Endometrial microvascular endothelial cells (primary cell): ENCODE data around the gene MMP21. TPM values are rescaled to one million over a fixed set of nuclear protein-coding genes. Genes with fewer than 3 reads are reported as not detected.

Experiments used
- in situ Hi-C: cut with HindIII; loops from 2 replicates; pipeline ENCODE4 v1.10.0; 2017; ENCODE audit warnings: low sequenced_read_pairs, low pct_unique_long_range_greater_than_20kb; ENCODE audit errors: inconsistent ontology term
- total RNA-seq: library from RNA; depleted of rRNA; stranded (reverse); fragments of >200 nt; gene quantifications from one replicate; pipeline ENCODE4 v1.2.3, GENCODE V29; 2015; ENCODE audit errors: inconsistent ontology term

The MMP21 gene
- total RNA-seq, 1 donor from 2014 or later, result not detected

DNA sequence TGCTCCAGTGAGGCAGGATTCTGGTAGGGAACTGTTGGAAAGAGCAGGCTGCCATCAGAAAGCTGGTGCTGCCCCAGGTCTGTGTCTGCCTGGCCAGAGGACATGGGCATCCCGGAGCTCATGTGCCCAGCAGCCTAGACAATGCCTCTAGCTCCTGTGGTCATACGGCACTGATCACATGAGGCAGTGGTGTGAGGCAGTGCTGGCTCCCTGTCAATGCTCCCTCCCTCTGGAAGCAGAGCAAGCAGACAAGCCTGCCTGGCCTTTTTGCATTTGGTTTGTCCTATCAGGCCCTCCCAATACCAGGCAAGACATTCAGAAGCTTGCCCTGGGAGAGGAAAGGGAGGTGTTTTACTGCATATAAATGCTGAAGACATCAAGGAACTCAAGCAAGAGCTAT, 19.5 kb upstream of the MMP21 start:
- in situ Hi-C loops, result no loop called here

DNA sequence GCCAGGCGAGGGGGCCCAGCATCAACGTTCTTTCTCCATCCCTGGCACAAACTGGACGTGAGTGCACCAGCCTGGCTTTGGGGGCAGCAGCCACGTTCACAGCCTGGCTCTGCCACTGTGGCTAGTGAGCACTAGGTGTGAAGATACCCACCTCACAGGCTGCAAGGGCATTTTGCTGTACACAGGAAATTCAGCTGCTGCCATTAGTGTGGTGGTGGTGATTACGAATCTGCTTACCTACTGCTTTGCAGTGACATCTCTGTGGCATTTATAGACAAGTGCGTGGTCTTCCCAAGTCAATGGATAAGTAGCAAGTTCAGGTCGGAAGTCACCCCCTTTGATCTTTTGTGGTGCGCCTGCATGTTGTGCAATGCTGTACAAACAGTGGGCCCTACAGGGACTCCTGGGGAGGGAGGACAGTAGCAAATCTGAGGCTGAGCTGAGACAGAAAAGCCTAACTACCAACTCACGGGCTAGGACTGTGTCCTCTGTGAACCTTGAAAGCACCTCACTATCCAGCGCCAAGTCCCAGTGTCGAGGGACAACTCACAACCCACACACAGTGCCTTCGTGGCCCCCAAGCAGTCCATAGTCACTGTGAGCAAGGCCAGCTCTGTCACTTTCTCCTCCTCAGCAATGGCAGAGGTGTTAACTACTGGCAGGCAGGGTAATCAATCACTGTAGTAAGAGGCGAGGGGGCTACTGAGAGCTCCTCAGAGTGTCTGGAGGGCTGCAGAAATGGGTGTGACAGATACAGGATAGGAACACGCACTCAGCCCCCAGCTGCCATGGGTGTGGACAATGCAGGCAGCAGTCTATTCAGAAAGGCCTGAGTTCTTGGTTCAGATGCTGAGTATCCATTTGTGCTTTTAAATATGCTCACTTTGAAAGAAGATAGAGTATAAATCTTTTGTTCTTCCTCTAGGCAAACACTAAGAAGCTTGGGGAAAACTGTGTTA, 17.0 kb upstream of the MMP21 start:
- in situ Hi-C loops, result no loop called here

DNA sequence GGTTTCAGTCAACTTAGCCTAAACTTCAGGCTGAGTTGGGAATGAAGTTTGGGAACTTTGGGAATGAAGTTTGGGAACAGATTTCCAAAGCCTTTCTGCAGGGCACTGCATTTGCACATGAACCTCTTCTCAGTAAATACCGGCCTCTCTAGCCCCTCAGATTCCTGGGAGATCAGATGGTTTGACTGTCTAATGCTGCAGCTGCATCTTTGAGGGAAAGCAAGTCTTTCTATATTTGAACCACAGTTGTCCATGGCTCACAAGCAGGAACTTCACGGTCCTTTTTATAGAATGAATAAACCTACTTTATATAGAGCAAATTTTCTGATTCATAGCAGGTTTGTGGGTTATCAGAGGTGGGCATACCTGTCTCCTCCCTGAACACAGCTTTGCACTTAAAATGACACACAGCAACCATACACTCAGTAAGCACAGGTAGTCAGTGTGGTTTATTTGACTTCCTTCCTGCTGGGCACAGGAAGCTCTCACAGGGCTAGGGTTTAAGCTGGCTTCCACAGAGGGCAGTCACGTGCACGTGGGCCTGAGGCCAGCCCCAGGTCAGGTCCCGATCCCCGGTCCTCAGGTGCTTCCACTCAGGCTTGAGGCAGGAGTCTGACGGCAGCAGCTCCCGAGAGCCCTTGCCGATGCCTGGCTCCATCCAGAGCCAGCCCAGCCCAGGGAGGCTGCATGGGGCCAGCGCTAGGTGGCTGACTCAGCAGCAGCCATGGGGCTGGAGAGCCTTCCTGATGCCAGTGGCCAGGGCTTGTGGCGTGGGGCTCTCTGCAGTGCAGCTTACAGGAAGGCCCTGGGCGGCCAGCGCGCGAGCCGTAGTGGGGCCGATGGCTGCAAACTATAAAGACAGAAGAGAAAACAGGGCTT, 12.8 kb upstream of the MMP21 start:
- in situ Hi-C loops, result no loop called here

DNA sequence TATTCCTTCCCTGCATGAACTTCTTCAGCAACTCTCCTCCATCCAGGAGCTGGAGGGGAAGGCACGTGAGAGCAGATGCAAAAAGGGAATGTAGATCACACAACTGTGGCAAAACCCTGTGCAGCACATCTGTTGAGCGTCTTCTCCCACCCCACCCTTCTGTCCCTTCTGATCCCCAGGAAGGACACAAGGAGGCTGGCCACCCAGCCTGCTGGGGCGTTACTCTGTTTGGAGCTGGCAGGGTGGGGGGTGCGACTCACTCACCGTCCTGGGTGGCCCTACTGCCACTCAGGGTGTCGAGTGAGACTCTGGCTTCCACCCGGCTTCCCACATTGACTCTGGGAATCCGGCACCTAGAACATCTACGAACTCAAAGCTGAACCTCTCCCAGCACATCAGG, 10.2 kb upstream of the MMP21 start:
- in situ Hi-C loops, result no loop called here

DNA sequence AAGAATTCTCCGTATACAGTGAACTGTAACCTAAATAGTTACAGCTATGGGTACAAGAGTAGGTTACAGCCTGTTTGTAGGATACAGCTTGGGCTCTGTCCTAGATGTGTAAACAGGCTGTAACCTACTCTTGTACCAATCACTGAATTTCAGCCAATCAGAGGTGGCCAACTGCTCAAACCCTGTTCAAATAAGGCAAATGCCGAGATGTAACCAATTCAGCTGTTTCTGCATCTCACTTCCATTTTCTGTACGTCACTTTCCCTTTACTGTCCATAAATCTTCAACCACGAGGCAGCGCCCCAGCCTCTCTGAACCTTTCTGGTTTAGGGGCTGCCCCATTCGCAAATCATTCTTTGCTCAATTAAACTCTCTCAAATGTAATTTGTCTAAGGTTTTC, 8.3 kb upstream of the MMP21 start:
- in situ Hi-C loops, result no loop called here

DNA sequence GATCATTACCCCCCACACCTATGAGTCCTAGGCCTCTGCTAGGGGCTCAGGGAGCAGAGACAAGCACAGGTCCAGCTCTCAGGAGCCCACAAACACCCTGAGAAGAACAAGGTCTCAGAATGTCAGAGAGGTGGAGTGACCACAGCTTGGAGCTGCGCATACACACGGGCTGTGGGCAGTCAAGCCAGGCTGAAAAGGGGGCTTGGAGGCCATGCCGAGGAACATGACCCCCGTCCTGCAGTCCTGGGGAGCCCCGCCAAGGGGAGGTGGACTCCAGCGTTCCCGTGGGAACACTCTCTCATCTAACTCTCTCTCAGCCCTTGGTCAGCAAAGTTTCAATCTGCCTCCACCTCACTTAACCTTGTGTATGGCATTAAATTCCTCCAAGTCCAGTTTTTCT, 7.8 kb upstream of the MMP21 start:
- in situ Hi-C loops, result no loop called here

DNA sequence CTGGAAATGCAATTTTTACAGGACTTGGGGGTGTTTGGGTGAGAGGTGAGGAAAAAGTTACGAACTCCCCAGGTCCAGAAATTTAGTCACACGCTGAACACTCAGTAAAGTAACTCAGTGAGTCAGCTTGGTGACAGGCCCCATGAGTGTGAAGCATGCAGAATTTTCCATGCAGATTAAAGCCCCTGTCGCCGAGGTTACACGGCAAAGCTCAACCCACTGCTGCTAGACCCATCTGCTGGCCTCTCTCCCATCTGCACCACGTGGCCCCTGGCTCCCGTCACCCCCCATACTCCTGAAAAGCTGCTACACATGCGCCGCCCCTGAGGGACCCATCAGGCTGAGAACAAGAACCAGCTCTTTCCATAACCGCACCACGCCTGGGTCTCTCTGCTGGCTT, 7.0 kb upstream of the MMP21 start:
- in situ Hi-C loops, result no loop called here

DNA sequence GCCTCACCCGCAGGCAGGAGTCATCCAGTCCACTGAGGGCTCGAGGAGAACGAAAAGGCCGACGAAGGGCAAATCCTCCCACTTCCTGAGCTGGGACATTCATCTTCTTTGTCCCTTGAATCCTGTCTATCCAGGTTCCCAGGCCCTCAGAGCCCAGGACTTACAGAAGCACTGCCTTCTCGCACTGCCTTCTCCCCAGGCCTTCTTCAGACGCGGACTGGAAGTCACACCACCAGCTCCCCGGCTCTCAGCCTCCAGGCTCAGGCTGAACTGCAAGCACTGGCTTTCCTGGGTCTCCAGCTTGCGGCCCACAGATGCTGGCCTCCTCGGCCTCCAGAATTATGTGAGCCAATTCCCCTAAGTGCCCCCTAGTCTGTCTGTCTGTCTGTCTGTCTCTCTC, 6.4 kb upstream of the MMP21 start:
- in situ Hi-C loops, result no loop called here

DNA sequence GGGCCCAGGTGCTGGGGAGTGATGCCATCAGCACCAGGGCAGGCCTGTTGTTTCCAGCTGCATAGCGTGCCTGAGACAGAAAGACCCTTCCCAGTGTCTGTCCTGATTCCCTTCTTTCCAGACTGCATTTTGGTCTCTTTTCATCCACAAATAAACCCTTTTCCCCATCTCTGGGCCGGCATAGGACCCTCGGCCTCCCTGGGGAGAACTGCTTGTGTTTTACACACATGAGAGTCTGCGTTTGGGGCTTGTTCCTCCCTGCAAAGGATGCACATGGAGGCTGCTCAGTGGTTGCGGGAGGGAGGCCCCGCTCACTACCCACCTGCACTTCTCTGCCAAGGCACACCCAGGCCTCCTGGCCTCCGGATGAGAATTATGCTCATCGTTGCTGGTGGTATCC, 5.8 kb upstream of the MMP21 start:
- in situ Hi-C loops, result no loop called here

DNA sequence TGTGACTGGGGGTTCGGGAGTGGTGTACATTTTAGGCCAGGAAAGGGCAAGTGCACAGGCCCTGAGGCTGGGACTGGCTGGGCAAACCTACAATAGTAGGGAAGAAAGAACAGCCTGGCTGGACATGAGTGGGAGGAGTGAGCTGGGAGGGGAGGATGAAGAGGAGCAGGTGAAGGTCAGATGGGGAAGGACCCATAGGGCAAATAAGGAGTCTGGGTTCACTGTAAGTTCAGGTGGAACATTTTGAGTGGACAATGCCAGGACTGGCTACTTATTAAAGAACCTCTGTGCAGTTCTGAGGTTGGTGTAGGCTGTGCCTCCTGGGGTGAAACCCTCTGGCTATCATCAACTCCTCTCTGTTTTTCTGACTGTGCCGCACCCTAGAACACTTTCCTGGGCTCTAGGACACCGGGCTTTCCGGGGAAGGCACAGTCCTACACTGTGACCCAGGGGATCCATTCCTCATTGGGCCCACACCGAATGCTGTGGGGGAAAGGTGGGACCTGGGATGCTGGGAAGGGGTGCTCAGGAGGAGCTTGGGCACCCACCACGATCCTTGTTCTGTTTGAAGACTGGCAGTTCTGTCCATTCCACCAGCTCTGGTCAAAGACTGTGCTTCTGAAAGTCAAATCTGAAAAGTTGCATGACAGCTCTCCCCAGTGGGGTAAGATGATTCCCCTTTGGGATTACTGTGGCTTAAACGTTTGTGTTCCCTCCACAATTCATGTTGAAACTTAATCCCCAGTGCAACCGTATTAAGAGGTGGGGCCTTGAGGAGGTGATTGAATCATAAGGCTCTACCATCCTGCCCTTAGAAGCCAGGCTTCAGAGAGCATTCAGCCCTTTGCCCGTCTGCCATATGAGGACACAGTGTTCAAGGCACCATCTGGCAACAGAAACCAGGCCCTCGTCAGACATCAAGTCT, 4.0 kb upstream of the MMP21 start:
- in situ Hi-C loops, result no loop called here

DNA sequence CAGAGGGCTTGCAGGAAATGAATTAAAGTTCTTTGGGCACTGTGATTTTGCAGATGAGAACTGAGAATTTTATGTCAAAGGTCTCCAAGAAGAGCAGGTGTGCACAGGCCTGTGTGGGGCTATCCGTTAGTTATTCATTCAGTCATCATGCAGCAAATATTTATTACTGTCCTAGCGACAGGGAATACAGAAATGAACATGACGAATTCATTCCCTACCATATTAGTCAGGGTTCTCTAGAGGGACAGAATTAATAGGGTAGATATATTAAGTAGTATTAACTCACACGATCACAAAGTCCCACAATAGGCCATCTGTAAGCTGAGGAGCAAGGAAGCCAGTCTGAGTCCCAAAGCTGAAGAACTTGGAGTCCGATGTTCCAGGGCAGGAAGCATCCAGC, 2.9 kb upstream of the MMP21 start:
- in situ Hi-C loops, result no loop called here

DNA sequence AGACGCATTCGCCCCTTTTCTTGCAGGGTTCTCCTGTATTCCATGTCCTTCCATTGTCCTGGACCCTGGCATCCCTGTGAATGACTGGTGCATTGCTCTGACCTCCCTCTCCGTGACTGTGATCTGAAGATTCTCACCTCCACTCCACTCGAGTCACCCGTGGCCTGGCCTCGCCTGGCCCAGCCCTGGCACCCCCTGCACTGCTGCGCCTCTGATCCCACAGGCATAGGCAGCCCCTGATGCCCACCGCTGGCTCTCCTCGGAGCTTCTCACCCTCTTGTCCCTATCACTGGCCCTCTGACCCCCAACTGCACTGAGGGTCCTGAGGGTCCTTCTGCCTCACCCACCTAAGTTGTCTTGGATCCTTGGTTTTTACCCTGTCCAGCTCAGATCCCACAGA, 2.2 kb upstream of the MMP21 start:
- in situ Hi-C loops, result no loop called here

DNA sequence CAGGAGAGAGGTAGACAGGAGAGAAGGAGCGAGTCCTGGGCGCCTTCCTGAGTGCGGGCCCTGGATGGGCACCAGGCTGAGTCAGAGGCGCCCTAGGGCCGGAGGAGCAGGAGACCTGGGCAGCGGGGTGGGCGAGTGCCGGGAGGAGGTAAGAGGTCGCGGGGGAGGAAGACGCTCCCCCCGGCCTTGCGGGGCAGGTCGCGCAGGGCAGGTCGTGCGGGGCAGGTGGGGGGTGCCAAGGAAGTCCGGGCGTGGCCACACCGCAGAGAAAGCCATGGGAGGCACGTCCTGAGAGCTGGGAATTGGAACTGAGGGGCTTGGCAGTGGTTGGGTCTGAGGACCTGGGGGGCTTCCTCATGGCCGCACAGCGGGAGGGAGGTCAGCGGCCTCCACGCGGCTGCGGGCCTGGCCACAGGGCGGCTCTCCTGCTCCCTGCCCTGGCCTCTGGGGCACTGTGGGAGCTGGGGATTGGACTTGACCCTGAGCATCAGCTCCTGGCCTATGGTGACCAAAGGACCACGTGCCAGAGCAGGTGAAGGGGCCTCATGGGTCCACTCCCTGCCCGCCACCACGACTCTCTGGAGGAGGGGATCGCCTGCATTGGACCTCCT, 935 bp downstream of the MMP21 start:
- in situ Hi-C loops, result no loop called here

DNA sequence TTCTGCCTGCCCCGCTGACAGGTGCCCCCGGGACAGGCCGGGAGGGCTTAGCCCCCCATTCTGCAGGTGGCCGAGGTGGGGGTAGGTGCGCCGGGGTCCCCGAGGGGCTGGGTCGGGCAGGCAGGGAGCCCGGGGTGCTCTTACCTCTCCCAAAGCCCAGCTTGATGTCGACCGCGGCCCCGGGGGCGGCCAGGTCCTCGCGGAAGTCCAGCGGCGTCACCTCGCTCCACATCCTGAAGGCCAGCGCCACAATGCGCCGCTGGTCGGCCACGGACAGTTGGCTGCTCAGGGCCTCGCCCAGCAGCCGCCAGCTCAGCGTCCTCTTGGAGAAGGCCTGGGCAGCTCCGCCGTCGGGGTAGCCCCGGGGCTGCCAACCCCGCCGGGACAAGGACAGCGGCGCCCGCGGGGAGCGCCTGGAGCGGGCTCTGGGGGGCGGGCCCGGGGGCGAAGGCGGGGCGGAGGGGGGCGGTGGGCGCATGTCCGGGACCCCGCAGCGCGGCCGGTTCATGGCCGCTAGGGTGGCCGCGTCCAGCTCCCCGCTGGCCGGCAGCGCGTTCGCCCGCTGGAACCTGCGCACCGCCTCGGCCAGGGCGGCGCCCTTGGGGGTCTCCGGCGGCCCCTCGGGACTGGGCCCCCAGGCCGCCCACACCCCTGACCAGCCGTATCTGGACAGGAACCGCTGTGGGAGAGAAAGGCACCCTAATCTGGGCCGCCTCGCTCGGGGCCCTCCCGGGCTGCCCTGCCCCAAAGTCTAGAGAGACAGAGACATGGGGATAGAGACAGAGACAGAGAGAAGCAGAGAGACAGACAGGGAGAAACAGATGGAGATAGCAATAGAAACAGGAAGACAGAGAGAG, 1.7 kb downstream of the MMP21 start:
- in situ Hi-C loops, result no loop called here

DNA sequence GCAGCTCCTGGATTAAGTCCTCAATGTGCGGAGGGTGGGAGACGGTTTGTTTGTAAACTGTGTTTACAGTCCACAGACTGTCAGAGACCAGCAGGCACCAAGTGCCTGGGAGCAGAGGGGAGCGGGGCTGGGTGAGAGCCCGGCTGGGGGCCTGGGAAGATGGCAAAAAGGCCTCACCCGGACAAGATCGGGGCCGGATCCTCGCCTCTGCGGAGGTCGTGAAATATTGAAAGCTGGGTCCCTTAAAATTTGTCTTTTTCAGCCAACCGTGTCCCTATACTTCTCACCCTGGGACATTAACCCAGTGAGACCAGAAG, 2.8 kb downstream of the MMP21 start:
- in situ Hi-C loops, result no loop called here

DNA sequence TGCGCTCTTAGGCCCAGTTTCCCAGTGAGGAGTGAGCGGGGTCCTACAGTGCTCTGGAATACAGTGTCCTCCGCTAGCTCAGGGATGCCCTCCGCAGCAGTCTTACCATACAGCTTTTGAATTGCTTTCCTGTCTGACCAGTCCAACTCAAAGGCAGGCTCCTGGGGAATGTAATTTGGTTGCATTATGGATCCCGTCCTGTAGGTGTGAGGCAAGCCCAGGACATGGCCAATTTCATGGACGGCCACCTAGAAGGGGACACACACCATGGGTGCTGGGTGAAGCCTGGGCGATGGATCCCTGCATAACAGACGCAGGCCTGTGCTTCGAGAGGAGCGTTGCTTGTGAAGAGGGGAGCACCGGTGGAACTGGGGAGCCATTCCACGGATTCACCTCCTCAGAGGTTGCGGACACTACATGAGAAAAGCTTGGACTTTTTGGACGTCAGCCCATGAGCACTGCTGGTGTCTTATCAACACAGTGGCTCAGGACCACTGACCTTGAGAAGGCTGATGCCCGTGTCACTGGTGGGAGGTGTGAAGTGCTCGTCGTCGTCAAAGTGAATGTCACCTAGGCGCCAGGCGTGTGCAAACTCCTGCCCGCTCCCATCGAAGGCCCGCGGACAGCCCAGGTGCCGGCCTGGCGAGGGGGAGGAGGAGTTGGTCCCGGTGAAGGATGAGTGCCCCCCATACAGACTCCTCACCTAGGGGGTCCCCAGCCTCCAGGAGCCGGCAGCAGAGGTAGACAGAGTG, 3.3 kb downstream of the MMP21 start:
- in situ Hi-C loops, result no loop called here

DNA sequence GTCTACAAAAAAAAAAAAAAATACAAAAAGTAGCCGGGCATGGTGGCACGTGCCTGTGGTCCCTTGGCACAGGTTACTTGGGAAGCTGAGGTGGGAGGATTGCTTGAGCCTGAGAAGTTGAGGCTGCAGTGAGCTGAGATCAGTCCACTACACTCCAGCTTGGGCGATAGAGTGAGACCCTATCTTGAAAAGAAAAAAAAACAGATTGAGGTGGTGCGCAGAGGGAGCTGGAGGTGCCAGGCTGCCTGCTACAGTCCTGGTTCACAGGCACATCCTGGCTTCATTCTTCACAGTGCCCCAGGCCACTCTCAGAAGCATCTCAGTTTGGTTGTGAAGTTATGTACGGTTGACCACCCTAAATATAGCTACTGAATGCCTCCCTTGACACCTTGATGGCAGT, 4.8 kb downstream of the MMP21 start:
- in situ Hi-C loops, result no loop called here
